GM04503 (cell line): ENCODE measurements around the gene METRN.
A peak's percentile ranks its signal among the peaks of the same experiment; 100 is the strongest.

Source experiments
- DNase-seq: peaks from one replicate; pipeline ENCODE4 v3.0.0-alpha.2; 2012; ENCODE audit warnings: low read depth

Gene METRN

GRCh38 chr16:714558-715476 lies at the start of gene METRN:
Gene METRN (plus strand): TSS chr16:715118. CDS start chr16:715290, 172 bp downstream.
- DNase-seq: peak; percentile 35

- DNase-seq: no peak
Measured at GRCh38 chr16:666572-666971, 48.3 kb upstream of the METRN start.

- DNase-seq: no peak
Measured at GRCh38 chr16:667113-667779, 47.7 kb upstream of the METRN start.

- no peak for DNase-seq
Measured at GRCh38 chr16:667780-668518, 47.0 kb upstream of the METRN start, which contains the start of gene RHOT2. Gene RHOT2 (plus strand): TSS chr16:668132. CDS start chr16:668200, 68 bp downstream.

- no peak for DNase-seq
Measured at GRCh38 chr16:668519-669171, 46.3 kb upstream of the METRN start.

- no peak for DNase-seq
Measured at GRCh38 chr16:669666-670065, 45.3 kb upstream of the METRN start.

GRCh38 chr16:670485-671352 lies 44.2 kb upstream of the METRN start:
- DNase-seq: no peak

- no peak for DNase-seq
Measured at GRCh38 chr16:671353-672131, 43.4 kb upstream of the METRN start.

GRCh38 chr16:672371-672770 lies 42.5 kb upstream of the METRN start:
- no peak for DNase-seq

GRCh38 chr16:672851-673250 lies 42.1 kb upstream of the METRN start:
- no peak for DNase-seq

GRCh38 chr16:673399-673991 lies 41.4 kb upstream of the METRN start:
- no peak for DNase-seq

GRCh38 chr16:674214-674881 lies 40.6 kb upstream of the METRN start:
- DNase-seq: no peak

GRCh38 chr16:674968-675883 lies 39.7 kb upstream of the METRN start, which contains the start of gene RHBDL1:
Gene RHBDL1 (plus strand): TSS chr16:675671. CDS start chr16:675791, 120 bp downstream.
- DNase-seq: no peak

- no peak for DNase-seq
Measured at GRCh38 chr16:675884-676564, 38.9 kb upstream of the METRN start.

GRCh38 chr16:676565-676902 lies 38.4 kb upstream of the METRN start:
- no peak for DNase-seq

- DNase-seq: no peak
Measured at GRCh38 chr16:676913-677312, 38.0 kb upstream of the METRN start.
